ENCODE data around the gene QPCTL.
"Not testable (repeated sequence)": the region's sequence is repeated elsewhere in the genome, so short reads cannot be mapped to it uniquely, and the experiment has no call there.

QPCTL gene

GRCh38 chr19:45677351-45678230 is 14.9 kb upstream of the QPCTL start:
- DNase-seq, result peak; percentile 86

GRCh38 chr19:45681391-45682015 is 11.0 kb upstream of the QPCTL start:
- peak; percentile 87 for DNase-seq

GRCh38 chr19:45682117-45682516 is 10.3 kb upstream of the QPCTL start:
- DNase-seq, result no peak

GRCh38 chr19:45682908-45683307 is 9.6 kb upstream of the QPCTL start:
- no peak for DNase-seq

- not testable (repeated sequence) for DNase-seq
Measured at GRCh38 chr19:45685045-45685444, 7.4 kb upstream of the QPCTL start.

- no peak for DNase-seq
Measured at GRCh38 chr19:45687599-45687998, 4.9 kb upstream of the QPCTL start.

- DNase-seq, result peak; percentile 91
Measured at GRCh38 chr19:45691516-45692186, 815 bp upstream of the QPCTL start, which contains the start of gene SNRPD2. TSS of gene SNRPD2 (minus strand) at chr19:45691953. CDS start at chr19:45691888, 65 bp downstream.

GRCh38 chr19:45693106-45693788 is 781 bp downstream of the QPCTL start:
- DNase-seq, result peak; percentile 64

- no peak for DNase-seq
Measured at GRCh38 chr19:45701676-45702075, 9.2 kb downstream of the QPCTL start.

- no peak for DNase-seq
Measured at GRCh38 chr19:45705115-45705514, 12.6 kb downstream of the QPCTL start.

GRCh38 chr19:45705710-45706415 is 13.4 kb downstream of the QPCTL start:
- no peak for DNase-seq

- no peak for DNase-seq
Measured at GRCh38 chr19:45710356-45711130, 18.1 kb downstream of the QPCTL start.

- no peak for DNase-seq
Measured at GRCh38 chr19:45711851-45712698, 19.6 kb downstream of the QPCTL start.

- DNase-seq, result no peak
Measured at GRCh38 chr19:45712699-45713067, 20.2 kb downstream of the QPCTL start.

GRCh38 chr19:45713141-45713540 is 20.7 kb downstream of the QPCTL start:
- DNase-seq, result no peak

GRCh38 chr19:45715139-45715538 is 22.7 kb downstream of the QPCTL start:
- no peak for DNase-seq

GRCh38 chr19:45716359-45717130 is 24.1 kb downstream of the QPCTL start:
- DNase-seq, result peak; percentile 5

GRCh38 chr19:45717131-45717982 is 24.9 kb downstream of the QPCTL start:
- peak; percentile 99 for DNase-seq
